GM19372 (cell line): ENCODE measurements around the gene ROR1.

Experiments used
- ATAC-seq: cut with Tn5 transposase; IDR thresholded peaks from one replicate; pipeline ENCODE4 v1.9.1; 2021; ENCODE audit warnings: mild to moderate bottlenecking, low read depth, moderate library complexity; ENCODE audit not compliant: unreplicated experiment

Gene ROR1

GRCh38 chr1:63847308-63847910 is 73.6 kb downstream of the ROR1 start:
- ATAC-seq = no peak

GRCh38 chr1:63848733-63849132 is 74.9 kb downstream of the ROR1 start:
- ATAC-seq = no peak

GRCh38 chr1:63849149-63849548 is 75.3 kb downstream of the ROR1 start:
- ATAC-seq = no peak

GRCh38 chr1:63854091-63854490 is 80.3 kb downstream of the ROR1 start:
- ATAC-seq = no peak

GRCh38 chr1:63855942-63856341 is 82.1 kb downstream of the ROR1 start:
- ATAC-seq = no peak

GRCh38 chr1:63856924-63857323 is 83.1 kb downstream of the ROR1 start:
- ATAC-seq = no peak

- no peak for ATAC-seq
Measured at GRCh38 chr1:63857478-63857877, 83.7 kb downstream of the ROR1 start.

GRCh38 chr1:63858153-63858552 is 84.3 kb downstream of the ROR1 start:
- no peak for ATAC-seq

GRCh38 chr1:63859480-63860275 is 85.9 kb downstream of the ROR1 start:
- no peak for ATAC-seq

GRCh38 chr1:63861052-63861691 is 87.4 kb downstream of the ROR1 start:
- no peak for ATAC-seq

- no peak for ATAC-seq
Measured at GRCh38 chr1:63863145-63863544, 89.3 kb downstream of the ROR1 start.

- ATAC-seq = no peak
Measured at GRCh38 chr1:63864224-63864641, 90.4 kb downstream of the ROR1 start.

GRCh38 chr1:63865561-63865960 is 91.7 kb downstream of the ROR1 start:
- no peak for ATAC-seq

GRCh38 chr1:63866084-63866483 is 92.3 kb downstream of the ROR1 start:
- no peak for ATAC-seq

GRCh38 chr1:63867429-63868176 is 93.8 kb downstream of the ROR1 start:
- ATAC-seq = no peak

- ATAC-seq = no peak
Measured at GRCh38 chr1:63868268-63868781, 94.5 kb downstream of the ROR1 start.

GRCh38 chr1:63870152-63870551 is 96.3 kb downstream of the ROR1 start:
- no peak for ATAC-seq

GRCh38 chr1:63871463-63871862 is 97.6 kb downstream of the ROR1 start:
- ATAC-seq = no peak

- no peak for ATAC-seq
Measured at GRCh38 chr1:63873751-63874150, 99.9 kb downstream of the ROR1 start.

- ATAC-seq = no peak
Measured at GRCh38 chr1:63874278-63874880, 100.6 kb downstream of the ROR1 start.
